HG02588 (cell line): ENCODE measurements around the gene INCA1.

Experiments used
- ATAC-seq: cut with Tn5 transposase; IDR thresholded peaks from one replicate; pipeline ENCODE4 v1.9.1; 2021; ENCODE audit warnings: mild to moderate bottlenecking, moderate library complexity; ENCODE audit not compliant: unreplicated experiment

The INCA1 gene

DNA sequence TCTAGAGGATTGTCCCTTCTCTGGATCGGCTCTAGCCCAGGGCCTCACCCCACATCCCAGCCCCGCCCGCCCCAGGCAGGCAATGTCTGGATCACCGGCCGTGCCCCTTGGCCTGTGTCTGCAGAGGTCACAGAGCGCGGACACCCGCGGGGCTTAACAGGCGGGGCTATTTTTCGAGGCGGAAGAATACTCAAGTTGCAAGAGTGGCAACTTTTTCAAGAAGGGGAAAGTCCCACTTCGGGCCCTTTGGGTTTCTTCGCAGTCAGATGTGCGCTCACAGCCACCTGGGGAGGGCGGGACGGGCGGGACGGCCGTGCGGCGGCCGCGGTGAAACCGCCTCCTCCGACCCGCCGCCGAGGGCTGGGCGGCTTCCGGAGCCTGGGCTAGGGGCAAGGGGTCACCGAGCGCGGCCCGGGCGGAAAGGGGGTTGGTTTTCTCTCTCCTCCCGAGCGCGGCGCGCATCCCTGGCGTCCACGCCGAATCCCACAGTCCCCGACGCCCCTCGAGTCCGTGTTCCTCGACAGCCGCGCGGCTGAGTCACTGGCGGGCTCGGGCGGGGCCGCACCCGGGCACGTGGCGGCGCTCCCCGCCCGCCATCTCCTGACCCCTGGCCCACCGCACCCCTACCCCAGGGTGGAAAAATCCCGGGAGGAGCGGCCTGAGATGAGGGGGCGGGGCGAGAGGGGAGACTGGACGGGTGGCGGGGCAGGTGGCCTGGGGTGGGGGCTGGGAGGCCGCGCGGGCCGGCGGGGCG, 47.8 kb downstream of the INCA1 start:
- peak; percentile 19 for ATAC-seq

DNA sequence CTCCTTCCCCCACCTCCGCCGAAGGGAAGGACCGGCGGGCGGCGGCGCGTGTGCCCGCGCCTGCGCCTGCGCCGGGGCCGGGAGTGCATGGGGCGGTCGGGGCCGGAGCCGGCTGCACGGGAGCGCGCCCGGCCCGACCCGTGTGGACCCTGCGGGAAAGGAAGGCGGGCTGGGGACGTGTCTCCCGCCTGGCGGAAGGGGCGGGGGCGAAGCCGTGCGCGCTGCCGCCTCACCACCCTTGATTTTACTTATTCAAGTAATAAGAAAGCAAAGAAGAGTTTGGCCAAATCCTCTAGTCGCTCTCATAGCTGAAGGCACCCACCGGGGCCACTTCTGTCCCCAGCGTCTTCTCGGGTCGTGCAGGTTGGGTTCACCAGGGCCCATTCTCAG, 48.4 kb downstream of the INCA1 start:
- ATAC-seq, result peak; percentile 31

GRCh38 chr17:4948166-4948930, 49.0 kb downstream of the INCA1 start, which contains the start of gene PFN1:
TSS of gene PFN1 (minus strand) at chr17:4948530. CDS start at chr17:4948394, 136 bp downstream.
- ATAC-seq, result no peak

GRCh38 chr17:4947411-4948165, 49.7 kb downstream of the INCA1 start:
- ATAC-seq, result no peak

DNA sequence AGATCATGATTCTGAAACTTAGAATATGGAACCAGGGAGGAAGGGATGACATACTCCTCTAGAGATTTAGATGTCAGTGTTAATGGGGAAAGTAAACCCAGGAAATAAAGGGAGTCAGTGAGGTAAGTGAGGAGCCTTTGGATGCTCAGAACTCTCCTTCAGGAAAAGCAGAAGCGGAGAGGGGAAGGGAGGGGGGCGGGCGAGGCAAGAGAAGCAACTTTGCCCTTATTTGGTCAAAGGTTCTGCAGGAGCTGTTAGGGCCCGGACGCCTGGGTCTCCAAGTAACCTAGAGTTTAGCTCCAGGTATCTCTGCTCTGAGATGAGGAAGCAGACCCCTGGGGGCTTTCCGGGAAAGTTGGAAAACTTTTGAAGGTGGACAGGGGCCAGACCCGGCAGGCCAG, 50.3 kb downstream of the INCA1 start:
- ATAC-seq, result no peak

DNA sequence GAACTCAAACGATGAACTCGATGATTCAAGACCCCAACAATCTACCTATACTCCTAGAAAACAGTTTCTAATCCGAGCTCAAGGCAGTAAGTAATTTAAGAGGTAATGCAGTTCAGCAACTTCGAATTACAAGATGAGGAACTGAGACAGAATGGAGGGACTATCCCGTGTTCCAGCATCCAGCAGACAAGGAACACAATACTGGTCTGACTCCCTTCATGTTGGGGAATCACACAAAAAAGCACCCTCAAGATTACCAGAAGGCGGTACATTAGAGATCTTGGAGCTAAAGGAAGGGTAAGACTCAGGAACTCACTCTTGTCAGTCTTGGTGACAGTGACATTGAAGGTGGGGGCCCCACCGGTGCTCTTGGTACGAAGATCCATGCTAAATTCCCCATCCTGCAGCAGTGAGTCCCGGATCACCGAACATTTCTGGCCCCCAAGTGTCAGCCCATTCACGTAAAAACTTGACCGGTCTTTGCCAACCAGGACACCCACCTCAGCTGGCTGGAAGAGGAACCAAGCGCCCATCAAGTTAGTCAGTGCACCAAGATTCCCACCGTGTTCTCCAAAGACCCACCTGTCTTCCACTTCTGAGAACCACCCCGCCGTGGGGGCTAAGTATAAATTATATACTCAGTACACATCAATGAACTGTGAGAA, 50.9 kb downstream of the INCA1 start:
- ATAC-seq, result no peak

DNA sequence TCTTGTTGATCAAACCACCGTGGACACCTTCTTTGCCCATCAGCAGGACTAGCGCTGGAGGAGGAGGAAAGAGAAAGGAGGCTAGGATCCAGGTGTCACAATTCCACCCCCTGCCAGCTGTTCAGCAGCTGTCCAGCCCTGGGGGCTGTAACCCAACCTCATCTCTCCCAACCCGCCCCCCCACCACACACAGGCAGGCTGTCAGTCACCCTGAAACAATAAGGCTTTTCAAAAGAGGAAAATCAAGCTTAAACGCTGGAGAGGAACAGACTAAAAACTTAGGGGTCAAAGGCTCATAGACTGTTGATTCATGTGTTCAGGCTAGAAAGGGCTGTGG, 51.4 kb downstream of the INCA1 start:
- ATAC-seq, result no peak

- no peak for ATAC-seq
Observed at GRCh38 chr17:4945176-4945943, 52.0 kb downstream of the INCA1 start.

GRCh38 chr17:4944554-4945175, 52.7 kb downstream of the INCA1 start:
- no peak for ATAC-seq

DNA sequence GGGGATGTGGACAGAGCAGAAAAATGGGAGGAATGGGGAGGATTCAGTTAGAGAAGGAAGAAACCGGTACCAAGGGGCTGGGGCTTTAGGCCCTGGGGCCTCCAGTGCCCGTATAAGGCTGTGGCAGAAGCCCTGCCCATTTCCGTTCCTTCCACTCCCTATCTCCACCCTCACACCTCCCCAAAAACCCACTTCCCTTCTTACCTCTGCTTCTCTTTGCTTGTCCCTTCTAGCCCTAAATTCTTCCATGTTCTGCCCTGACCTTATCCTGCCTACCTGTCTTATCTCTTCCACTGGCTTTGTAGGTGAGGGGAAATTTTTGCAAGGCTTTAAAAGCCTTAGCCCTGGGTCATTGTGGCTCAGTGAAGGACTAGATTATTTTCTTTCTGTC, 53.2 kb downstream of the INCA1 start:
- ATAC-seq, result no peak

- no peak for ATAC-seq
Observed at GRCh38 chr17:4942760-4943508, 54.4 kb downstream of the INCA1 start.

GRCh38 chr17:4941319-4941610, 56.1 kb downstream of the INCA1 start:
- ATAC-seq, result no peak

DNA sequence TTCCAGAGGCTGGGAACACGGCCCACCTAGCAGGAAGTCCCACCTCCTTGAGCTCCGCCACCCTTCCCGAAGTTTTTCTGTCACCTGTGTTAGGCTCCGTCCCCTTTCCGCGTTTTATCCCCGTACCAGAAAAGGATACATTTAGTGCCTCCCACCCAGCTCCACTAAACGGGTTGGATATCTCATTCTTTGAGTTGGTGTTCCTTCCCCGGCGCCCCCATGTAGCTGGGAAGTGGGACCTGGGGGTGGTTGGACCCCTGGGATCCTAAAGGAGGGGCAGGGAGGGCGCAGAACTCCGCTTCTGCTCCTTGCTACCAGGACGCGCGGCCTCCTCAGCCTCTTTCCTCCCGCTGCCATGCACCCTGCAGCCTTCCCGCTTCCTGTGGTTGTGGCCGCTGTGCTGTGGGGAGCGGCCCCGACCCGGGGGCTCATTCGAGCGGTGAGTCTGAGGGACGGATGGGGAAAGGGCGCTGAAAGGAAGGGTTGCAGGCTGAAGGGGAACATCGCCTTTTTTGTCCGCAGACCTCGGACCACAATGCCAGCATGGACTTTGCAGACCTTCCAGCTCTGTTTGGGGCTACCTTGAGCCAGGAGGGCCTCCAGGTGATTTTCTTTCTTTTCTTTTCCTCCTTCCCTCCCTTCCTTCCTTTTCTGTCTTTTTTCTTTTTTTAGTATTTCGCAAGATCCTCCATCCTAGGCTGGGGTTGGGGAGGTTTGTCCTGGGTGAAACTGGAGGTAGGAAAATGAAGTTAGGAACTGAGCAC, 56.6 kb downstream of the INCA1 start:
- peak; percentile 7 for ATAC-seq

DNA sequence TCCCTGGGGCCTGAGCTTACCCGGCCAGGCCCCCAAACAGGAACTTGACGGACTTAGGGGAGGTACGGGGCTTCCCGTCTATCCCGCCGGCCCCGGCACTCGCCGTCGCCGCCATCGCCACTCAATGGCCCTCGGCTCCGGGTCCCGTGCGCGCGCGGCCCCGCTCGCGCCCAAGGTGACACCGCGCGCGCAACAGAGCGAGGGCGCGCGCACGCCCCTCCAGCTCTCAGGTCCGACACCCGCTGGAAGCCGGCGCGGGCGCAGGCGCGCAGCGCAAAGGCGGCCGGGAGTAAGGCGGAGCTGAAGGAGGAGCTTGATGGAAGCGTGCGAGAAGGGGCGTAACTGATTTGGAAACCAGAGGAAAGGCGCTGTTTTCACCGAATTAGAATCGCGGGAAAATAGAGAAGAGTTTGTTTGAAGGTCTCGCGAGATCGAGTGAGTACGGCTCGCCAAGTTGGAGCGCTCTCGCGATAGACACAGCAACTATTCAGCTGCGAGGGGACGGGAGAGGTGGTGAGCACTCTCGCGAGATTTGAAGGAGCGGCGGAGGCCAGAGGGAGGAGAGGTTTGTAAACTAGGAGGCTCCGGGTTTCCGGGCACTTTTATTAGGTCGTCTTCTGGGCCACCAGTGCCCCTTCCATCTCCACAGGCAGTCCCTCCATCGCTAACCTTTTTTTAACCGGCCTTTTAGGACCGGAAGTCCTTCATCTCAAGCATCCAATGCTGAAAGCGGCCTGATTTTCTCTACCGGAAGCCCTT, 57.3 kb downstream of the INCA1 start, which contains the start of the genes RNF167 and SLC25A11:
Gene RNF167 (plus strand): TSS at position 473 of the 759 bp plus-strand sequence. CDS start 642 bp downstream, outside the sequence.
Gene SLC25A11 (minus strand): TSS at position 251 of the 759 bp plus-strand sequence. CDS start 136 bp downstream, at position 115.
- peak; percentile 70 for ATAC-seq

- peak; percentile 14 for ATAC-seq
Observed at GRCh38 chr17:4939546-4939795, 57.9 kb downstream of the INCA1 start.

DNA sequence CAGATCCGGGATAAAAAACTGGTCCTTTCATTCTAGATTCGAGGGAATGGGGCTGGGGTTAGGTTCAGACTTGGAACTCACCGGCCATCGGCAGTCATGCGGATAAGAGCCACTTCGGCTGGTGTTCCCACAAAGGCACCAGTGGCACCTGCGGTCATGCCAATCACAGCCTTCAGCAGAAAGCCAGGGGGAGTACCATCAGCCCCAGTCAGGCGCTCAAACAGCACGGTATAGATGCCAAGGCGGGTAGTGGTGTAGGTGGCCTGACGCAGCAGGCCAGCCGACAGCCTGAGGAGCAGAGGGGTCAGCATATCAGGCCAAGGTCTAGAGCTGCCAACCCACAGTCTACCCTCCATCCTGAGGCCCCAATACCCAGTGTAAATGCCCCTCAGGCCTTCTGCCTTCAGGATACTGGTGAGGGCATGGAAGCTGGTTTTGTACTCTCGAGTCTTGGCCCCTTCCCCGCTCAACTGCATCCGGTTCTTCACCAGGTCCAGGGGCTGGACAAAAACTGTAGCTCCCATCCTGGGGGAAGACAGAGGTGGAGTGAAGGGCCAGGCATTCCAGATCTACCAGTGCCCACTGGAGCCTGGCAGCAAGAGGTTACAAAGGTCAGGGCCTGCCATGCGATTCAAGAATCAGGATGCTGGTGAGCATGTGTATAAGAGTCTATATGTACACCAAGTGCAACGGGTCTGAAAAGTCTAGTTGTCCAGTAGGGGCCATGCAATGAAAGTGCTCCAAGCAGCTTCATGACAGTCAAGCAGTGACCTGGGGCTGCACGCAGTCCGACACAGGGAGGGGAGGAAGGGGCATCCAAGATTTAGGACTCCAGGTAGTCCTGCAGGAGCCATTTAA, 58.4 kb downstream of the INCA1 start:
- no peak for ATAC-seq
